Naive thymus-derived CD4-positive, alpha-beta T cell (primary cell): ENCODE results near the gene RWDD4. TPM values are rescaled to one million over a fixed set of nuclear protein-coding genes. Genes with fewer than 3 reads are reported as not detected.

Source experiments
- ATAC-seq: fragments of 150-1000 bp; cut with Tn5 transposase; 2 replicates; pipeline ENCODE4 v1.10.0; 2021; ENCODE audit warnings: mild to moderate bottlenecking, moderate library complexity
- CTCF ChIA-PET: fragments of 350-600 bp; sonication (Branson Sonifier 250); formaldehyde crosslinking; loops from one replicate; lab custom pipeline; 2021; ENCODE audit warnings: antibody characterized with exemption; lab: Charles Lee
- POLR2A ChIA-PET: fragments of 350-600 bp; sonication (Branson Sonifier 250); formaldehyde crosslinking; loops from one replicate; lab custom pipeline; 2021; ENCODE audit warnings: antibody characterized with exemption, inconsistent platforms; lab: Charles Lee
- DNase-seq, 9 donors: peaks; one replicate each; pipeline versions ENCODE4 v3.0.0 to v3.0.0-alpha.2; 2020 to 2022; ENCODE audit warnings: mixed read lengths in 1 of 9
- H3K27ac ChIP-seq: one replicate; pipeline ENCODE4 v1.7.0; 2013; ENCODE audit warnings: mild to moderate bottlenecking, low read depth, low read length, moderate library complexity
- H3K27me3 ChIP-seq, 2 donors: one replicate each; pipeline ENCODE4 v1.7.0; 2013; ENCODE audit warnings: low read length in 2 of 2, mild to moderate bottlenecking in 2 of 2, moderate library complexity in 2 of 2; ENCODE audit not compliant: control insufficient read depth in 2 of 2, insufficient read depth in 2 of 2
- H3K36me3 ChIP-seq, 3 experiments: 1 replicate in 2 of 3; 2 replicates in 1 of 3; pipeline ENCODE4 v1.7.0; 2013; ENCODE audit warnings: low read length in 3 of 3, mild to moderate bottlenecking in 3 of 3, moderate library complexity in 1 of 3; ENCODE audit not compliant: insufficient read depth in 3 of 3, control insufficient read depth in 2 of 3
- H3K4me1 ChIP-seq, 2 donors: one replicate each; pipeline ENCODE4 v1.7.0; 2013; ENCODE audit warnings: low read length in 2 of 2, mild to moderate bottlenecking in 2 of 2, moderate library complexity in 1 of 2; ENCODE audit not compliant: control insufficient read depth in 2 of 2, insufficient read depth in 2 of 2
- H3K4me3 ChIP-seq: 2 replicates; pipeline ENCODE4 v1.7.0; 2013; ENCODE audit warnings: mild to moderate bottlenecking, low read length
- H3K9me3 ChIP-seq, 3 experiments: 1 replicate in 2 of 3; 2 replicates in 1 of 3; pipeline ENCODE4 v1.7.0; 2013; ENCODE audit warnings: low read length in 3 of 3; ENCODE audit not compliant: control insufficient read depth in 2 of 3
- H3K27ac Mint-ChIP-seq, 9 donors: one replicate each; pipeline ENCODE4 v1.8.0; 2020 to 2022; ENCODE audit warnings: mixed read lengths in 9 of 9, mild to moderate bottlenecking in 8 of 9, moderate library complexity in 5 of 9, inconsistent platforms in 2 of 9
- H3K27me3 Mint-ChIP-seq, 5 donors: one replicate each; pipeline ENCODE4 v1.8.0; 2021 to 2022; ENCODE audit warnings: mixed read lengths in 5 of 5, mild to moderate bottlenecking in 1 of 5
- H3K36me3 Mint-ChIP-seq, 5 donors: one replicate each; pipeline ENCODE4 v1.8.0; 2020 to 2022; ENCODE audit warnings: mixed read lengths in 5 of 5, mild to moderate bottlenecking in 3 of 5, inconsistent platforms in 1 of 5
- H3K4me1 Mint-ChIP-seq, 7 donors: one replicate each; pipeline ENCODE4 v1.8.0; 2020 to 2022; ENCODE audit warnings: mixed read lengths in 7 of 7, mild to moderate bottlenecking in 3 of 7, inconsistent platforms in 1 of 7
- H3K4me3 Mint-ChIP-seq, 10 donors: one replicate each; pipeline ENCODE4 v1.8.0; 2020 to 2022; ENCODE audit warnings: mild to moderate bottlenecking in 10 of 10, mixed read lengths in 10 of 10, moderate library complexity in 6 of 10, inconsistent platforms in 2 of 10
- H3K9me3 Mint-ChIP-seq, 11 donors: one replicate each; pipeline ENCODE4 v1.8.0; 2020 to 2022; ENCODE audit warnings: mixed read lengths in 11 of 11, mild to moderate bottlenecking in 4 of 11, inconsistent platforms in 1 of 11, moderate library complexity in 1 of 11
- intact Hi-C, 2 donors: fragments of 100-400 bp; cut with micrococcal nuclease; formaldehyde crosslinking; loops; one replicate each; pipeline ENCODE4 v1.15.1; 2023
- polyA plus RNA-seq, 2 donors: library from polyadenylated mRNA; unstranded; fragments of 300-500 nt; fragmentation: Illumina TruSeq; gene quantifications; one replicate each; pipeline ENCODE4 v1.2.3, GENCODE V29; 2021
- total RNA-seq, 6 experiments: library from RNA in 5 of 6; stranded (reverse) in 5 of 6; gene quantifications; 1 replicate in 5 of 6; 2 replicates in 1 of 6; pipeline ENCODE4 v1.2.3 and lab custom pipeline; 2021 to 2026

Gene RWDD4
- total and polyA plus RNA-seq, 7 experiments from 2014 or later = 9.3 to 19.2 (median 12.6) TPM

GRCh38 chr4:183624548-183624947 lies 34.4 kb downstream of the RWDD4 start:
- Histone ChIP-seq H3K27ac (no peak overlapping the region), H3K27me3 (no peaks in the 10 kb centered on the region), H3K4me3 (no peak overlapping the region), H3K4me1 (no peaks in the 10 kb centered on the region), H3K36me3 (no peaks in the 10 kb centered on the region), H3K9me3 (no peaks in the 10 kb centered on the region)
- peaks cover 0 to 3% (median 0%) of the 10 kb centered on the region in 7 donors for H3K4me1 Mint-ChIP-seq
- no peak overlapping the region for H3K4me3 Mint-ChIP-seq
- DNase-seq (no peak), ATAC-seq (peak; percentile 14)
- intact Hi-C loops = no loop called here
- POLR2A ChIA-PET = no interaction called here
- no peaks in the 10 kb centered on the region for H3K36me3 Mint-ChIP-seq
- peaks cover 0 to 5% (median 3%) of the 10 kb centered on the region in 5 donors for H3K27me3 Mint-ChIP-seq
- no peaks in the 10 kb centered on the region for H3K9me3 Mint-ChIP-seq
- no peak overlapping the region for H3K27ac Mint-ChIP-seq
- CTCF ChIA-PET = no interaction called here

- no peak overlapping the region for H3K27ac ChIP-seq
Observed at GRCh38 chr4:183621875-183622274, 37.1 kb downstream of the RWDD4 start.

GRCh38 chr4:183620421-183620820 lies 38.6 kb downstream of the RWDD4 start:
- Mint-ChIP-seq H3K27me3 (peaks cover 0 to 13% (median 0%) of the 10 kb centered on the region in 5 donors), H3K27ac (no peak overlapping the region), H3K36me3 (no peaks in the 10 kb centered on the region), H3K4me1 (peaks cover 0 to 3% (median 0%) of the 10 kb centered on the region in 7 donors), H3K4me3 (no peak overlapping the region), H3K9me3 (no peaks in the 10 kb centered on the region)
- no peak for DNase-seq
- CTCF ChIA-PET = no interaction called here
- intact Hi-C loops = no loop called here
- Histone ChIP-seq H3K4me3 (no peak overlapping the region), H3K9me3 (no peaks in the 10 kb centered on the region), H3K4me1 (no peaks in the 10 kb centered on the region), H3K36me3 (no peaks in the 10 kb centered on the region), H3K27ac (no peak overlapping the region), H3K27me3 (no peaks in the 10 kb centered on the region)
- POLR2A ChIA-PET = no interaction called here
- no peak for ATAC-seq

More at GRCh38 chr4:183621875-183622274, 37.1 kb downstream of the RWDD4 start:
- intact Hi-C loops = no loop called here
- peak; percentile 75 for ATAC-seq
- no peak overlapping the region for H3K4me3 ChIP-seq
- POLR2A ChIA-PET = no interaction called here
- no peaks in the 10 kb centered on the region for H3K9me3 ChIP-seq
- no peak overlapping the region for H3K4me3 Mint-ChIP-seq
- no peaks in the 10 kb centered on the region for H3K9me3 Mint-ChIP-seq
- no peaks in the 10 kb centered on the region for H3K36me3 ChIP-seq
- no peaks in the 10 kb centered on the region for H3K4me1 ChIP-seq
- H3K27me3 ChIP-seq = no peaks in the 10 kb centered on the region
- no peaks in the 10 kb centered on the region for H3K36me3 Mint-ChIP-seq
- no peak for DNase-seq
- H3K27ac Mint-ChIP-seq = peak overlapping the region in 1 of 9 donors; percentile 1
- H3K27me3 Mint-ChIP-seq = peaks cover 0 to 5% (median 0%) of the 10 kb centered on the region in 5 donors
- H3K4me1 Mint-ChIP-seq = peaks cover 0 to 3% (median 0%) of the 10 kb centered on the region in 7 donors
- CTCF ChIA-PET = no interaction called here

GRCh38 chr4:183618681-183619080 lies 40.3 kb downstream of the RWDD4 start:
- CTCF ChIA-PET = no interaction called here
- H3K4me3 ChIP-seq = no peak overlapping the region
- POLR2A ChIA-PET = no interaction called here
- Mint-ChIP-seq H3K4me3 (no peak overlapping the region), H3K27ac (no peak overlapping the region), H3K36me3 (no peaks in the 10 kb centered on the region), H3K27me3 (peaks cover 0 to 22% (median 6%) of the 10 kb centered on the region in 5 donors), H3K4me1 (peaks cover 0 to 3% (median 0%) of the 10 kb centered on the region in 7 donors), H3K9me3 (peaks cover 0 to 1% (median 0%) of the 10 kb centered on the region in 11 donors)
- intact Hi-C loops = no loop called here
- H3K36me3 ChIP-seq = no peaks in the 10 kb centered on the region
- no peak overlapping the region for H3K27ac ChIP-seq
- no peaks in the 10 kb centered on the region for H3K9me3 ChIP-seq
- ATAC-seq = no peak
- no peaks in the 10 kb centered on the region for H3K27me3 ChIP-seq
- no peak for DNase-seq
- no peaks in the 10 kb centered on the region for H3K4me1 ChIP-seq

DNA sequence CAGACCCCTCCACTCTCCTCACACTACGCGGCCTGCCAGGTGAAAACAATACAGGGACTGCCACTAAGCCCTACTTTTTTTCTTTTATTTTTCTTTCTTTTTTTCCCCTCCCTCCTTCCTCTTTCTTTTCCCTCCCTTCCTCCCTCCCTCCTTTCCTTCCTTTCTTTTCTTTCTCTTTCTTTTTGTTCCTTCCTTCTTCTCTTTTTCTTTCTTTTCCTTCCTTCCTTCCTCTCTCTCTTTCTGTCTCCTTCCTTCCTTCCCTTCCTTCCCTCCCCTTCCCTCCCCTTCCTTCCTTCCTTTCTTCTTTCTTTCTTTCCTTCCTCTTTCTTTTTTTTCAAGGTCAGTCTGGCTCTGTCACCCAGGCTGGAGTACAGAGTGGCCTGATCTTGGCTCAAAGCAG lies 41.9 kb downstream of the RWDD4 start:
- ChIA-PET POLR2A (no interaction called here), CTCF (interaction anchor here (0.7 kb wide), 1 partner anchor 11 kb away, joined by 3 read pairs; no protein-coding TSS in a partner anchor)
- H3K27ac ChIP-seq = no peak overlapping the region
- Mint-ChIP-seq H3K9me3 (peaks cover 0 to 1% (median 0%) of the 10 kb centered on the region in 11 donors), H3K36me3 (no peaks in the 10 kb centered on the region), H3K4me3 (no peak overlapping the region), H3K27me3 (peaks cover 0 to 26% (median 10%) of the 10 kb centered on the region in 5 donors), H3K27ac (no peak overlapping the region), H3K4me1 (peaks cover 0 to 3% (median 0%) of the 10 kb centered on the region in 7 donors)
- H3K27me3 ChIP-seq = no peaks in the 10 kb centered on the region
- no peaks in the 10 kb centered on the region for H3K9me3 ChIP-seq
- ATAC-seq = no peak
- H3K4me3 ChIP-seq = no peak overlapping the region
- no peak for DNase-seq
- H3K4me1 ChIP-seq = no peaks in the 10 kb centered on the region
- H3K36me3 ChIP-seq = no peaks in the 10 kb centered on the region
- intact Hi-C loops = no loop called here

DNA sequence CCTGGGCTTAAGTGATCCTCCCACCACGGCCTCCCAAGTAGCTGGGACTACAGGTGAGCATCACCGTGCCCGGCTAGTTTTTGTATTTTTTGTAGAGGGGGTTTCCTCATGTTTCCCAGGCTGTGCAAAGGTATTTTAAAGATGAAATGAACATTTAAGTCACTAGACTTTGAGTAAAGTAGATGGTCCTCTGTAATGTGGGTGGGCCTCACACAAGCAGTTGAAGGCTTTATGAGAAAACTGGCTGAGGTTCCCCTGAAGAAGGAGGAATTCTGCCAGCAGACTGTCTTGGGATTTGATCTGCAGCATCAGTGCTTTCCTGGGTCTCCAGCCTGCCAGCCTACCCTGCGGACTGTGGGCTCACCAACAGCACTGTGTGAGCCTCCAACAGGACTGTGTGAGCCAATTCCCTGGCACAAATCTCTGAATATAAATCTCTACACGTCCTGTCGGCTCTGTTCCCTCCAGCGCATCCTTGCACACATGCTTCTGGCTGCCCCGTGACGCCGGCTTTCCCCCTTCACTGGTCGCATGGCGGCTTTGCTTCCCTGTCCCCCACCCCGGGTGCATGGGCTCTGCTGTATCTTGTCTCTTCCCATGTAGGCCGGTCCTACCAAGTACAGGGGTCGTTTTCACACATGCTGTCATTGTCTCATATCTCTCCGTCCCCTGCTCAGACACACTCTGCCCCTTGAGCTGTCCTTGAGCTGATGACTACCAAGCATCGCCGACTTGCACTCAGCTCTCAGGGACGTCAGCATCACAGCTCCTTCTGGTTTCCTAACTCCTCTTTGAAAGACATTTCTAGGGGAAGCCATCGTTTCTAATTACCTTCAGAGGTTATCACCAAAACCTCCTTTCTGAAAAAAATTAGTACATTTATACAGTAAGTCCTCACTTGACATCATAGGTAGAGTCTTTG lies 46.4 kb downstream of the RWDD4 start:
- DNase-seq (no peak), ATAC-seq (no peak)
- no peaks in the 10 kb centered on the region for H3K4me1 ChIP-seq
- ChIA-PET POLR2A (no interaction called here), CTCF (interaction anchor here (1.3 kb wide), 1 partner anchor 139 kb away, joined by 3 read pairs; no protein-coding TSS in a partner anchor)
- Mint-ChIP-seq H3K36me3 (no peaks in the 10 kb centered on the region), H3K27ac (no peak overlapping the region), H3K4me3 (no peak overlapping the region), H3K4me1 (no peaks in the 10 kb centered on the region), H3K27me3 (peaks cover 0 to 21% (median 10%) of the 10 kb centered on the region in 5 donors), H3K9me3 (peaks cover 0 to 1% (median 0%) of the 10 kb centered on the region in 11 donors)
- H3K27ac ChIP-seq = no peak overlapping the region
- H3K27me3 ChIP-seq = no peaks in the 10 kb centered on the region
- H3K4me3 ChIP-seq = no peak overlapping the region
- no peaks in the 10 kb centered on the region for H3K9me3 ChIP-seq
- no peaks in the 10 kb centered on the region for H3K36me3 ChIP-seq
- intact Hi-C loops = no loop called here
